Lung (tissue), 16 donors: Measurements from ENCODE around the gene ULK4. TPM values are rescaled to one million over a fixed set of nuclear protein-coding genes. Genes with fewer than 3 reads are reported as not detected.

Experiments
- ATAC-seq: fragments of 200-7000 bp; cut with Tn5 transposase; one replicate; pipeline ENCODE4 v1.9.1; 2020; ENCODE audit warnings: moderate number of reproducible peaks; ENCODE audit not compliant: insufficient read depth, low FRiP score
- DNase-seq, 3 donors: peaks; one replicate each; pipeline ENCODE4 v3.0.0-alpha.2; 2013 to 2017
- H3K27ac ChIP-seq, 2 donors: one replicate each; pipeline ENCODE4 v1.5.1; 2013; ENCODE audit warnings: mild to moderate bottlenecking in 2 of 2, moderate library complexity in 2 of 2, control low read depth in 1 of 2, inconsistent platforms in 1 of 2, low read depth in 1 of 2, low read length in 1 of 2
- H3K27me3 ChIP-seq, 3 donors: one replicate each; pipeline ENCODE4 v1.5.1; 2013; ENCODE audit warnings: low read length in 2 of 3; ENCODE audit not compliant: control insufficient read depth in 3 of 3, insufficient read depth in 3 of 3
- H3K36me3 ChIP-seq, 4 donors: one replicate each; pipeline ENCODE4 v1.5.1; 2013; ENCODE audit warnings: low read length in 4 of 4, mild to moderate bottlenecking in 1 of 4, moderate library complexity in 1 of 4; ENCODE audit not compliant: control insufficient read depth in 4 of 4, insufficient read depth in 4 of 4
- H3K4me1 ChIP-seq, 5 donors: one replicate each; pipeline ENCODE4 v1.5.1; 2013; ENCODE audit warnings: low read length in 5 of 5, mild to moderate bottlenecking in 2 of 5, moderate library complexity in 1 of 5; ENCODE audit not compliant: control insufficient read depth in 5 of 5, insufficient read depth in 5 of 5
- H3K4me3 ChIP-seq: one replicate; pipeline ENCODE4 v1.5.1; 2013; ENCODE audit warnings: mild to moderate bottlenecking, control low read depth, moderate library complexity
- H3K9ac ChIP-seq, 2 donors: one replicate each; pipeline ENCODE4 v1.5.1; 2013; ENCODE audit warnings: low read length in 2 of 2, control low read depth in 1 of 2; ENCODE audit not compliant: insufficient read depth in 1 of 2
- H3K9me3 ChIP-seq, 4 donors: one replicate each; pipeline ENCODE4 v1.5.1; 2013; ENCODE audit warnings: low read length in 3 of 4, mild to moderate bottlenecking in 1 of 4, moderate library complexity in 1 of 4; ENCODE audit not compliant: control insufficient read depth in 4 of 4, insufficient read depth in 3 of 4
- WGBS, 2 donors: extraction: QIAGEN DNeasy Blood & Tissue Kit; methylation state at CpG; one replicate each; pipeline ENCODE4 v1.1.7; 2013; 5-methylcytosine and 5-hydroxymethylcytosine counted together
- long read RNA-seq, 5 donors: transcript quantifications; one replicate each; lab custom pipeline, GENCODE V29; 2026
- polyA plus RNA-seq, 2 donors: library from polyadenylated mRNA; stranded (reverse); fragments of 200-250 nt; gene quantifications; one replicate each; pipeline ENCODE4 v1.2.1, GENCODE V29; 2013
- total RNA-seq, 2 donors: library from RNA; depleted of rRNA in 1 of 2; stranded (reverse); fragments of >200 nt in 1 of 2; gene quantifications; one replicate each; pipeline ENCODE4 v1.2.1, GENCODE V29; 2014 to 2021
- TF ChIP-seq, protein P1 (sequence below): IDR thresholded peaks from 2 replicates; pipeline ENCODE4 v1.5.1; 2012; ENCODE audit warnings: mild to moderate bottlenecking; ENCODE audit errors: control extremely low read depth, extremely low read depth
- donor health status: control.
- donor health status: control.
- donor health status: Bipolar disorder and iron deficiency.
- donor health status: healthy.
- donor health status: DM: yes; HTN: yes; CAD: no.

The ULK4 gene
- total RNA-seq: 10 to 100 TPM; 21.1 to 56.0 TPM
- 1 to 10 TPM; 2.8 to 4.1 TPM for polyA plus RNA-seq
- long read RNA-seq, donor 1: 0 reads
- long read RNA-seq, donor 2: 0 reads
- long read RNA-seq, donor 3: 0 reads
- long read RNA-seq, donor 4: 0 reads
- long read RNA-seq, donor 5, partial matches to known transcripts: 0 of 2 reads
- long read RNA-seq, donor 5, other reads (novel, unspliced or antisense): 0 of 2 reads

DNA sequence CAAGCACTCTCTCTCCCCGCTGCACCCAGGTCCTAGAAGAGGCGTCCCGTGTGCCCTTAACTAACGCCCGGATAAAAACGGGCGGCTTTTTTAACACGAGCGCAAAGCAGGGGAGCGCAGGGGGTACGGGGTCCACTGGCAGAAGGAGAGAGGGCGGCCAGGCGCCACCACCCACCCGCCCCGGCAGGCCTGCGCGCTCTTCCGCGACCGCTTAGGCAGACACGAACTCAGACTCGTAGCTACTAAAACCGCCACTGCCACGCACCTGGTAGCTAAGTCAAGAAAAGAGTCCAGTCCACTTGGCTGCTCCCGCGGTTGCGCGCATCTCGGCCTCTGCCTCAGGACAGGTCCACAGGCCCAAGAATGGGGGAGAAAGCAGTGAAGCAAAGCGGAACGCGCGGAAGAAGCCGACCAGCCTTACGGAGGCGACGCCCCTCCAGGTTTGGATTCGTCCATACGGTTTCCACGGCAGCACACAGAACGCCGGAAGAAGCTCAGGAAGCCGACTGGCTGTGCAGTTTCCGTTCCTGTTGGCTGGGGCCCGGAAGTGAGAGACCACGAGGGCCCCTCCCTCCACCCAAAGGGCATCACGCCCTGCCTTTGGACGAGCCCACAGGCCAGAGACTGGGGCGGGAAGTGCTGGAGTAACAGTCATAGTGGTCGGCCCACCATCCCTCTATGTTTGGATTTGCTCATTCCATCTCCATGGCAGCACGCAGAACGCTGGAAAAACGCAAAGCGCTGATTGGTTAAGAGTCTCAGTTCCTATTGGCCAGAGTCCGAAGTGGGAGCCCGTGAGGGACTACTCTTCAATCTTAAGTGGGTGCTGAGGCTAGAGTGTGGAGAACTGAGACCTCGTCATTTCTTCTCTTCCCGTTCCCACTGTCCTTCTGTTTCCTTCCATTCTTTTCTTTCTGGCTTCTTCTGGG is at the start of gene ULK4:
Gene ULK4, minus strand, starts transcription at position 353 of the 929 bp plus-strand sequence. CDS start 7,344 bp downstream, outside the sequence.
- Histone ChIP-seq H3K36me3 (no peaks in the 10 kb centered on the region), H3K27ac (peak within 1 kb of the TSS; percentile 80 to 81), H3K9me3 (no peaks in the 10 kb centered on the region), H3K4me1 (peaks cover 0 to 13% (median 1%) of the 10 kb centered on the region in 5 donors), H3K4me3 (peak within 1 kb of the TSS; percentile 56), H3K9ac (peak within 1 kb of the TSS; percentile 79 to 89), H3K27me3 (no peaks in the 10 kb centered on the region)
- WGBS, 2 donors: 0% methylated on average over 54 to 58 of the region's 58 CpGs
- TF ChIP-seq, protein P1, sequence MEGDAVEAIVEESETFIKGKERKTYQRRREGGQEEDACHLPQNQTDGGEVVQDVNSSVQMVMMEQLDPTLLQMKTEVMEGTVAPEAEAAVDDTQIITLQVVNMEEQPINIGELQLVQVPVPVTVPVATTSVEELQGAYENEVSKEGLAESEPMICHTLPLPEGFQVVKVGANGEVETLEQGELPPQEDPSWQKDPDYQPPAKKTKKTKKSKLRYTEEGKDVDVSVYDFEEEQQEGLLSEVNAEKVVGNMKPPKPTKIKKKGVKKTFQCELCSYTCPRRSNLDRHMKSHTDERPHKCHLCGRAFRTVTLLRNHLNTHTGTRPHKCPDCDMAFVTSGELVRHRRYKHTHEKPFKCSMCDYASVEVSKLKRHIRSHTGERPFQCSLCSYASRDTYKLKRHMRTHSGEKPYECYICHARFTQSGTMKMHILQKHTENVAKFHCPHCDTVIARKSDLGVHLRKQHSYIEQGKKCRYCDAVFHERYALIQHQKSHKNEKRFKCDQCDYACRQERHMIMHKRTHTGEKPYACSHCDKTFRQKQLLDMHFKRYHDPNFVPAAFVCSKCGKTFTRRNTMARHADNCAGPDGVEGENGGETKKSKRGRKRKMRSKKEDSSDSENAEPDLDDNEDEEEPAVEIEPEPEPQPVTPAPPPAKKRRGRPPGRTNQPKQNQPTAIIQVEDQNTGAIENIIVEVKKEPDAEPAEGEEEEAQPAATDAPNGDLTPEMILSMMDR: no peak
- ATAC-seq (peak; percentile 97), DNase-seq (peak; percentile 99 to 100 (median 100))

DNA sequence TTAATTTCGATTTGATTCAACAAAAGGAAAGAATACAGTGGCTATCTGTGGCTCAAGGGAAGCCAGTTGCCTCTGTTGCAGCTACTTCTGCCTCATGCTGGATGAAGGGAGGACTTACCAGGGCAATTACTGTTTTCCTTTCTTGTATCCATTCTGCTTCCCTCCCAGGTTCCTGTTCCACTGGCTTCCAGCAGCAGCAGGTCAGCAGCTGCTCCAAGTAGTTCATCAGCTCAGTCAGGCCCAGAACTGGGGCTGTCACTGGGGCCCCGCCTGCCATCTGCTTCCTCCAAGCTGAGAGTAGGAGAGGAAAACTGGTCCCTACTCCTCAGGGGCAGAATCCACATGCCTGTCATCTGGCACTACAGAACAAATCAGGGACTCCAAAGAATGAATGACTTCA is 48.6 kb upstream of the ULK4 start:
- H3K4me3 ChIP-seq: no peak overlapping the region
- no peak overlapping the region for H3K27ac ChIP-seq
- H3K9ac ChIP-seq: no peak overlapping the region
- no peaks in the 10 kb centered on the region for H3K9me3 ChIP-seq
- no peaks in the 10 kb centered on the region for H3K27me3 ChIP-seq
- peaks cover 0 to 12% (median 3%) of the 10 kb centered on the region in 5 donors for H3K4me1 ChIP-seq
- 47 to 64% methylated on average over 2 of the region's 2 CpGs for WGBS, 2 donors
- no peaks in the 10 kb centered on the region for H3K36me3 ChIP-seq
- ATAC-seq (no peak), DNase-seq (peak in 1 of 3 donors; percentile 32)
- TF ChIP-seq, protein P1: no peak

DNA sequence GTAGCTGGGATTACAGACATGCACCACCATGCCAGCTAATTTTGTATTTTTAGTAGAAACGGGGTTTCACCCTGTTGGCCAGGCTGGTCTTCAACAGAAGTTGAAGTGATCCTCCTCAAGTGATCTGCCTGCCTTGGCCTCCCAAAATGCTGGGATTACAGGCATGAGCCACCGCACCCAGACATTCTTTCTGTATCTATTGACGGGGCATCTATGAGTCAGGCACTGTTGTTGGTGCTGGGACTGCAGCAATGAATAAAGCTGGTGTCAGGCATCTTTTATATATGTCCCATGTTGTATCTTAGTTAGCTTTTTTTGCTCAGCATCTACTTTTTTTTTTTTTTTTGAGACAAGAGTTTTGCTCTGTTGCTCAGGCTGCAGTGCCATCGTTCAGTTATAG is 47.6 kb upstream of the ULK4 start:
- Histone ChIP-seq H3K4me3 (no peak overlapping the region), H3K27me3 (no peaks in the 10 kb centered on the region), H3K27ac (no peak overlapping the region), H3K4me1 (peaks cover 0 to 3% (median 0%) of the 10 kb centered on the region in 5 donors), H3K36me3 (no peaks in the 10 kb centered on the region), H3K9ac (no peak overlapping the region), H3K9me3 (no peaks in the 10 kb centered on the region)
- 95 to 98% methylated on average over 4 of the region's 4 CpGs for WGBS, 2 donors
- no peak for ATAC-seq
- TF ChIP-seq, protein P1: no peak
- no peak for DNase-seq
